Activated naive CD8-positive, alpha-beta T cell treated with anti-CD3 and anti-CD28 coated beads for 36 hours (primary cell): ENCODE measurements around the gene GRIN3A. TPM values are rescaled to one million over a fixed set of nuclear protein-coding genes. Genes with fewer than 3 reads are reported as not detected.
"Not testable (repeated sequence)": the region's sequence is repeated elsewhere in the genome, so short reads cannot be mapped to it uniquely, and the experiment has no call there.

ENCODE experiments used
- DNase-seq: peaks from one replicate; pipeline ENCODE4 v3.0.0; 2021
- H3K27ac Mint-ChIP-seq: one replicate; pipeline ENCODE4 v1.8.0; 2022; ENCODE audit warnings: mild to moderate bottlenecking, moderate library complexity, mixed read lengths
- H3K27me3 Mint-ChIP-seq: one replicate; pipeline ENCODE4 v1.8.0; 2022; ENCODE audit warnings: mild to moderate bottlenecking, mixed read lengths
- H3K36me3 Mint-ChIP-seq: one replicate; pipeline ENCODE4 v1.8.0; 2021; ENCODE audit warnings: mild to moderate bottlenecking, mixed read lengths
- H3K4me1 Mint-ChIP-seq: one replicate; pipeline ENCODE4 v1.8.0; 2021; ENCODE audit warnings: mixed read lengths
- H3K4me3 Mint-ChIP-seq: one replicate; pipeline ENCODE4 v1.8.0; 2022; ENCODE audit warnings: mild to moderate bottlenecking, moderate library complexity, mixed read lengths
- H3K9me3 Mint-ChIP-seq: one replicate; pipeline ENCODE4 v1.8.0; 2022; ENCODE audit warnings: mixed read lengths
- total RNA-seq, 2 experiments: library from RNA; stranded (reverse); gene quantifications; one replicate each; pipeline ENCODE4 v1.2.3, GENCODE V29; 2021

The GRIN3A gene
- total RNA-seq, 2 experiments from 2014 or later, result not detected

DNA sequence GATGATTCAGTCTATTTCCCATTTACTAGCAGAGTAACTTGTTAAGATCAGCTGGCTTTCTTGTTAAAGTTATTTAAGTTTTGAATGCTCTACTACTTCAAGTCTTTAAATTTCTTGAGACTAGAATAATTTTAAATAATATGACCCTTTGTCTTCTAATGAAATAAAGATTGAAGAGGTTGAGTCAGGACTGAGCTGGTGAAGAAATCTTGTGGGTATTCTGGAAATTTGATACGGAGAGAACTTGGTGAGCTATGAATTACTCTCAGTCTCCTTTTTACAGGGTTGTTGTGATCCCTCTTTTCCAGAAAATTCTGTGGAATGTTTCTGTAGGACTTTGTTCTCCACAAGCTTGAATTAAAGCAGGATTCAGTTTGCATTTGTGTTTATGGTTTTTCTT is 175.5 kb downstream of the GRIN3A start:
- no peak for DNase-seq
- H3K9me3 Mint-ChIP-seq, result peaks cover 16% of the 10 kb centered on the region
- H3K27me3 Mint-ChIP-seq, result no peaks in the 10 kb centered on the region
- no peak overlapping the region for H3K27ac Mint-ChIP-seq
- peaks cover 82% of the 10 kb centered on the region for H3K36me3 Mint-ChIP-seq
- H3K4me3 Mint-ChIP-seq, result no peak overlapping the region
- H3K4me1 Mint-ChIP-seq, result peaks cover 27% of the 10 kb centered on the region

DNA sequence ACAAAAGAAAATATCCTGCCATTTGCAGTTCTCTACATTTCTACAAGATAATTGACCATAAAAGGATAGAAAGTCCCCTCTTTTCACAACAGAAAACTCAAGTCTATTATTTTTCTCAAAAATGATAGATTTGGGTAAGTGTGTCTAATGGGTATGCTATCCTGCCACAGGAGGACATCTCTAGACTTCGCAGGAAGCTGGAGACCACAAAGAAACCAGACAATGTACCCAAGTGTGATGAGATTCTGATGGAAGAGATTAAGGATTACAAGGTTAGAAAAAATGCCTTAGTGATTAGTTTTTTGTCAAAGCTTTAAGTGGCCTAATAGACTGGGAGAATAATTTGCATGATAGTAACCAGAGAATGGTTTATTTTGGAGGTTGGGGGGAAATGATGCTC is 176.7 kb downstream of the GRIN3A start:
- no peak overlapping the region for H3K4me3 Mint-ChIP-seq
- no peak for DNase-seq
- no peak overlapping the region for H3K27ac Mint-ChIP-seq
- peaks cover 19% of the 10 kb centered on the region for H3K4me1 Mint-ChIP-seq
- H3K27me3 Mint-ChIP-seq, result no peaks in the 10 kb centered on the region
- peaks cover 83% of the 10 kb centered on the region for H3K36me3 Mint-ChIP-seq
- peaks cover 17% of the 10 kb centered on the region for H3K9me3 Mint-ChIP-seq

DNA sequence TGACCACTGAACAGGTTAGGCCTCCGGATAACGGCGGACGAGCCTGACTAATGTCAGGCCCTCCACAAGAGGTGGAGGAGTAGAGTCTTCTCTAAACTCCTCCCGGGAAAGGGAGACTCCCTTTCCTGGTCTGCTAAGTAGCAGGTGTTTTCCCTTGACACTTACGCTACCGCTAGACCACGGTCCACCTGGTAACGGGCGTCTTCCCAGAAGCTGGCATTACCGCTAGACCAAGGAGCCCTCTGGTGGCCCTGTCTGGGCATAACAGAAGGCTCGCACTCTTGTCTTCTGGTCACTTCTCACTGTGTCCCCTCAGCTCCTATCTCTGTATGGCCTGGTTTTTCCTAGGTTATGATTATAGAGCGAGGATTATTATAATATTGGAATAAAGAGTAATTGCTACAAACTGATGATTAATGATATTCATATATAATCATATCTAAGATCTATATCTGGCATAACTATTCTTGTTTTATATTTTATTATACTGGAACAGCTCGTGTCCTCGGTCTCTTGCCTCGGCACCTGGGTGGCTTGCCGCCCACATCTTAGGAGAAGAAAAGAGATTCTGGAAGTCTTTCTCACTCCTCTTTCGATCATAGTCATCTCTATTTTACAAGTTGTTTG is 188.9 kb downstream of the GRIN3A start:
- not testable (repeated sequence) for DNase-seq, H3K9me3 Mint-ChIP-seq, H3K4me1 Mint-ChIP-seq, H3K27ac Mint-ChIP-seq, H3K4me3 Mint-ChIP-seq, H3K27me3 Mint-ChIP-seq
- H3K36me3 Mint-ChIP-seq, result peaks cover 39% of the 10 kb centered on the region

DNA sequence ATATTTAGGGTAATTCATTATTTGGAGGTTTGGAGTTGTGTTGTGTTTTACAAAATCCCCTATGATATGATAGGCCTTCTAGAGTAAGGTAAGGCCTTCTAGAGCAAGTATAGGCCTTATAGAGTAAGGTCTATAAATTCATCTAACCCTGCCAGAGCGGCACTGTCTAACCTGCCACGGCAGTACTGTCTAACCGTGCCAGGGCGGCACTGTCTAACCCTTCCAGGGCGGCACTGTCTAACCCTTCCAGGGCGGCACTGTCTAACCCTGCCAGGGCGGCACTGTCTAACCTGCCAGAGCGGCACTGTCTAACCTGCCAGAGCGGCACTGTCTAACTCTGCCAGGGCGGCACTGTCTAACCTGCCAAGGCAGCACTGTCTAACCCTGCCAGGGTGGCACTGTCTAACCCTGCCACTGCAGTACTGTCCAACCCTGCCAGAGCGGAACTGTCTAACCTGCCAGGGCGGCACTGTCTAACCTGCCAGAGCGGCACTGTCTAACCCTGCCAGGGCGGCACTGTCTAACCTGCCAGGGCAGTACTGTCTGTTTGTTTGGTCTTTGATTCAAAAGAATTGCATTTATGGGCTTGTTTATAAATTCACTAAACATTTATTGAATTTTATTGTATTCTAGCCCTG is 195.2 kb downstream of the GRIN3A start:
- no peaks in the 10 kb centered on the region for H3K9me3 Mint-ChIP-seq
- no peak overlapping the region for H3K4me3 Mint-ChIP-seq
- DNase-seq, result no peak
- peaks cover 26% of the 10 kb centered on the region for H3K36me3 Mint-ChIP-seq
- H3K4me1 Mint-ChIP-seq, result no peaks in the 10 kb centered on the region
- H3K27ac Mint-ChIP-seq, result no peak overlapping the region
- no peaks in the 10 kb centered on the region for H3K27me3 Mint-ChIP-seq

DNA sequence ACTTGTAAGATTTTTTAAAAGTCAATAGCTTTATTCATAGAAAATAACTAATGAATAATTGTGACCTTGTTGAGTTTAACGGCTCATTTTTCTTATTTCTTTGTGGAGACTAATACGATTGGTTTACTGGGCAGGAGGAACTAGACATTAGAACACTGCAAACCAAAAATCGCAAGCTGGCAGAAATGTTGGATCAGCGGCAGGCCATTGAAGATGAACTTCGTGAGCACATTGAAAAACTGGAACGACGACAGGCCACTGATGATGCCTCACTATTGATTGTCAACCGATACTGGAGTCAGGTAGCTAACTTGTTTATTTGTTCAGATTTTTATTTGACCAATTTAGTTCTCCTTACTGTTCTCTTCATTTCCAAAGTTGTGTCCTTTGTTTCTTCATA is 198.4 kb downstream of the GRIN3A start:
- H3K27me3 Mint-ChIP-seq, result no peaks in the 10 kb centered on the region
- peaks cover 18% of the 10 kb centered on the region for H3K36me3 Mint-ChIP-seq
- H3K27ac Mint-ChIP-seq, result no peak overlapping the region
- no peaks in the 10 kb centered on the region for H3K9me3 Mint-ChIP-seq
- no peak for DNase-seq
- peaks cover 7% of the 10 kb centered on the region for H3K4me1 Mint-ChIP-seq
- H3K4me3 Mint-ChIP-seq, result no peak overlapping the region

DNA sequence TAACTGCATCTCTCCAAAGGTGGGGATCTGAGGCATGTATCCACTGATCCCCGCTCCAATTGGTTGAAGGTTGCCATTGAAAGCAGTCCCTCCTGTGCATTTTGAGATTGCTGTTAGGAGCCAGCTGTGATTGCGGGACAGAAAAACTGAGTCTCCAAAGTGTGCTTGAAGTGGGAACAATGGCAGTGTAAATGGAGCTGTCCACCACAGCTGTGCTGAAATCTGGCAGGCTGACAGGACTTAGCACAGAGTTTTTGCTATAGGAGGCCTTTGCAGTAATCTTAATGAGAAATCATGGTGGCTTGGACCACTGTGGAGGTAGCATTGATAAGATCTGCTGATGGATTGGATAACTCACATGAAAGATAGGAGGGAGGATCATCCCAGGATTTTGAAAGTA is 201.5 kb downstream of the GRIN3A start:
- Mint-ChIP-seq H3K36me3 (peaks cover 15% of the 10 kb centered on the region), H3K4me3 (no peak overlapping the region), H3K4me1 (peaks cover 9% of the 10 kb centered on the region), H3K9me3 (no peaks in the 10 kb centered on the region), H3K27ac (no peak overlapping the region), H3K27me3 (no peaks in the 10 kb centered on the region)
- no peak for DNase-seq

DNA sequence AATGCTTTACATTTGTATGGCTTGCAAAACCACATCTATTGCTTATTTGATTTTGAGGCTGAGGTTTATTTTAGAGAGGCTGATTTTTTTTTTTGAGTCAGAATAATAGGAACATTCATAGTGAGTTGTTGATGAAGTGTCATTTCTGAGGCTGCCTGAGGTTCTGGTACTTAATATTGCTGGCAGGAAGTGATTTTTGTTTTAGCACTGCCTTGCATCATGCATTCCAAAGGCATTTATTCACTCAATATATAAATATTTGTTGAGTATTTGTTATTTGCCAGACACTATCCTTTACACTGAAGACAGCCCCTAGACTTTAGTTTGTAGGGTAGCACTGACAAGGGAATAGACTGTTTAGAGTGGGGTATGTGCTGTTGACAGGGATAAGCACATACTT is 202.1 kb downstream of the GRIN3A start:
- no peak overlapping the region for H3K4me3 Mint-ChIP-seq
- DNase-seq, result no peak
- H3K9me3 Mint-ChIP-seq, result no peaks in the 10 kb centered on the region

DNA sequence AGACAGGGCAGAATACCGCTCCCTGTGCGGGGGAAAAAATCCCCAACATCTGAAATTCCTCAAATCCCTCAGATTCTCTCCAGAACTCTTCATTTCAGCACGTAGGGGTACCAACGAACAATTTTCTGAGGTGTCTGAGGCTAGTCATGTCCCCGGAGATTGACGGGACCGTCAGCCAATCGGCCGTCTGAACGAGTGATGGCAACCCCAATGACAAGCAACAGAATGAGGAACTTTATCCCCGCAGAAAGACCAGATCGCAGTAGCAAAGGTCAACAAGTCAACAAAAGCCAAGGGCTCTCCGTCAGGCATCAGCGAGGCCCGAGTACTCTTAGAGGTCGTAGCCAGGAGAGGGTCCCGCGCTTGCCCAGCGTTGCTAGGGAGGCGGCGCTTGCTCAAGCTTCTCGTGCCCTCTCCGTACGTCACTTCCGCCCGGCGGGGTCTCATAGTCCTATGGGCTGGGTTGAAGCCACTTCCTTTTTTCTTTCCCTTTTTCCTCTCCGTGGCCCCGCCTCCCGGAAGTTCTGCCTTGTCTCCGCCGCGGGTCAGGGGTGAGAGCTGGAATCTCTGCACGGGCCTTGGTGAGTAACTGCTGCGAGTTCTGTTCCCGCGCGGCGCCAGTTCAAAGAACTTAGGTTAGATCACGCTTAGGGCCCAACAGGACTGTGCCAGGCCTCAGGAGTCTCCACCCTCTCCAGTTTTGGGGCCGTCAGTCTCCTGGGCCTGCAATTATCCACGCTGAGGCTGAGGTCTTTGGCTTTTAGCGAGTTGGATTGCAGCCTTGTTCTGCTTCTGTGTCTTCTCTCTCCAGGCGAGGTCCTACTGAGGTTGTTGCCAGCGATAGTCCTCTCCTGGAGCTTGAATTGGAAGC is 204.9 kb downstream of the GRIN3A start, which contains the start of gene RNF20:
TSS of gene RNF20 (plus strand) at position 520 of the 871 bp plus-strand sequence. CDS start 1,571 bp downstream, outside the sequence.
- Mint-ChIP-seq H3K27me3 (peaks cover under 1% of the 10 kb centered on the region), H3K9me3 (no peaks in the 10 kb centered on the region), H3K4me3 (peak within 1 kb of the TSS; percentile 89), H3K4me1 (peaks cover 12% of the 10 kb centered on the region), H3K27ac (peak within 1 kb of the TSS; percentile 99), H3K36me3 (peaks cover 9% of the 10 kb centered on the region)
- peak; percentile 98 for DNase-seq

More for the DNA sequence above, 202.1 kb downstream of the GRIN3A start:
- Mint-ChIP-seq H3K27ac (no peak overlapping the region), H3K36me3 (peaks cover 15% of the 10 kb centered on the region), H3K4me1 (peaks cover 9% of the 10 kb centered on the region), H3K27me3 (no peaks in the 10 kb centered on the region)

DNA sequence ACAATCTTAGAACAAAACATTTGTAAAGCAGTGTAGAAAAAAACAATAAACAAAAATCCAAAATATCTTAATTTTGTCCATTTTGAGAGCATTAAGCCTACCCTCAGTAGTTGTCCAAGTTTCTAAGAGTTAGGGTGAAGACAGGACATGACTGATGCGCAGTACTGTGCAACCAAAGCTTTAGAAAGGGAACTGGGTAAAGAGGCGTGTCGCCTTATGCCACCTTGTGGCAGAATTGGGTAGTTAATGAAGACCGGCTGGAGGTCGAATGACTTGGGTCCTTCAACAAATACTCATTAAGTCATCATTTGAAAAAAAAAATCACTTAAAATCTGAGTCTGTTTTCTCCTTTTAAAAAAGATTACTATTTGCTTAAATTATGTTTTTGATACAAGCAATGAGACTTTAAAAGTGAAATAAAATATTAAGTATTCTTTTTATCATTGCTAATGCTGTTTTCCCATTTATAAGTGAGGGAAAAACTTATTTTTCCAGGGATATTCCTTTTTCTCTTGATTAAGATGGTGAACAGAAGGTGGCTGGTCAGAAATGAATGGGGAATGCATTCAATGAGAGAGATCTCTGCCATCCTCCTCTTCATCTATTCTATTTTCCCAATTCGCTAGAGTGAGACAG is 208.3 kb downstream of the GRIN3A start:
- no peak overlapping the region for H3K4me3 Mint-ChIP-seq
- DNase-seq, result peak; percentile 64
- peaks cover 6% of the 10 kb centered on the region for H3K4me1 Mint-ChIP-seq
- H3K9me3 Mint-ChIP-seq, result no peaks in the 10 kb centered on the region
- peaks cover 2% of the 10 kb centered on the region for H3K36me3 Mint-ChIP-seq
- peaks cover 5% of the 10 kb centered on the region for H3K27me3 Mint-ChIP-seq
- H3K27ac Mint-ChIP-seq, result no peak overlapping the region

DNA sequence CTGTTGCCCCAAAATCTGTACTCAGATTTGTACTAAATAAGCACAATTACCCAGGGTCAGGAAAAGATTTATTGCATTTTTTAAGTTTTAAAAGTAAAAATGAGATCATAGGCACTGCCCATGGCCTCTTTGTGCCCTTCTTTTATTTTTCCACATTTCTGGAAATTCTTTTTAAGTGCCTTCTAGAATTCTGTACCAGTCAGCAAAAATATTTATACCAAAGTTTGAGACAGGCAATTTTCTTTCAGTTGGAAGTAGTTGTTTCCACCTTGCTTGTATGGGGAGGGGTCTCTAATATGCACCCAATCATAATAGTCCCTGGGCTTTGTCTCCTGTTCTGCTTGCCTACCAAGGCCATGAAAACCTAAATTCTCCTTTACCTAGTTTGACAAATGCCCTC is 210.4 kb downstream of the GRIN3A start:
- Mint-ChIP-seq H3K36me3 (no peaks in the 10 kb centered on the region), H3K9me3 (no peaks in the 10 kb centered on the region), H3K4me3 (no peak overlapping the region), H3K27me3 (peaks cover 19% of the 10 kb centered on the region), H3K4me1 (peaks cover 3% of the 10 kb centered on the region), H3K27ac (no peak overlapping the region)
- DNase-seq, result no peak

DNA sequence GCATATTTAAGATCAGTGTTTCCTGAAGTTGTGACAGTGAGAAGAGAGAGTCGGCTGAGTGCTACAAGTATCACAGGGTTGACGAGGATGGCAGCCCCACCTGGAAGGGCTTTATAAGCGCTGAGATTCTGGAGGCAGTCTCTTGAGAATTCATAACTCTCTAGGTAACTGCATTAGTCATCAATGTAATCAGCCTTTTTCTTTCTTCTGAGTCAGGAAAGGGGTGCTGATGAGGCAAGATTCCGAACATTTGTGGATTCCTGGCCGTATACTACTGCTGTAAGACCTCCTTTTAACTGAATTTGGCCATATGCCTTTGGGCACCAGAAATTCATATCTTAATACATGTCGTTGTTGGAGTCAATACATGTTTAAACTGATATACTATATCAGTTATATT is 211.4 kb downstream of the GRIN3A start:
- H3K4me3 Mint-ChIP-seq, result no peak overlapping the region
- H3K27ac Mint-ChIP-seq, result no peak overlapping the region
- H3K36me3 Mint-ChIP-seq, result no peaks in the 10 kb centered on the region
- peaks cover 25% of the 10 kb centered on the region for H3K27me3 Mint-ChIP-seq
- no peaks in the 10 kb centered on the region for H3K9me3 Mint-ChIP-seq
- DNase-seq, result no peak
- H3K4me1 Mint-ChIP-seq, result peaks cover 3% of the 10 kb centered on the region

DNA sequence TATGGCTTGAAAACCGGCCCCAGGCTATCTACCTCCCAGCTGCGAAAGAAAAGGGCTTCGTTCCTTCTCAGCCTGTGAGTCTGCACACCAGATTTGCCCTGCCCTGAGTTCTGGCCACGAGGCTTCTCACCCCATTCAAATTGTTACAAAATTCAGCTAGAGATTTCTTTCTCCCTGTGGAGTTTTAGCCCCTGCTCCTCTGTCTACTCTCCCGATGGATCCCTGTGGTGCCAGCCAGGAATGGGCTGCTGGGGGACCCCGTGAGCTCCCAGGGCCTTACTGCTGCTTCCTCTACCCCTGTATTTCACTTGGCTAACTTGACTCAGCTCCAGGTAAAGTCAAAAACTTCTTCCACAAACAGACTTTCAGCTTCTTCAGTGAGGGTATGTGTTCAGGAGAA is 214.1 kb downstream of the GRIN3A start:
- H3K27ac Mint-ChIP-seq, result no peak overlapping the region

More for the DNA sequence above, 214.1 kb downstream of the GRIN3A start:
- no peaks in the 10 kb centered on the region for H3K9me3 Mint-ChIP-seq
- H3K4me3 Mint-ChIP-seq, result no peak overlapping the region
- H3K4me1 Mint-ChIP-seq, result peaks cover under 1% of the 10 kb centered on the region
- no peak for DNase-seq
- H3K36me3 Mint-ChIP-seq, result no peaks in the 10 kb centered on the region
- H3K27me3 Mint-ChIP-seq, result peaks cover 38% of the 10 kb centered on the region
